HS-27A (cell line): ENCODE data around the gene C2CD2.
"Not testable (repeated sequence)": the region's sequence is repeated elsewhere in the genome, so short reads cannot be mapped to it uniquely, and the experiment has no call there.

Source experiments
- DNase-seq: peaks from one replicate; pipeline ENCODE4 v3.0.0-alpha.2; 2012; ENCODE audit warnings: low read depth, missing footprints

C2CD2 gene

GRCh38 chr21:41953831-41954653 lies at the start of gene C2CD2:
Gene C2CD2 (minus strand): TSS chr21:41954018. CDS start chr21:41953648, 370 bp downstream.
- no peak for DNase-seq

GRCh38 chr21:42003051-42003461 lies 49.2 kb upstream of the C2CD2 start:
- no peak for DNase-seq

- no peak for DNase-seq
Measured at GRCh38 chr21:42002421-42002958, 48.7 kb upstream of the C2CD2 start.

- DNase-seq: no peak
Measured at GRCh38 chr21:42001781-42002180, 48.0 kb upstream of the C2CD2 start.

- no peak for DNase-seq
Measured at GRCh38 chr21:42000908-42001307, 47.1 kb upstream of the C2CD2 start.

- DNase-seq: no peak
Measured at GRCh38 chr21:41997657-41998056, 43.8 kb upstream of the C2CD2 start.

- no peak for DNase-seq
Measured at GRCh38 chr21:41995577-41995976, 41.8 kb upstream of the C2CD2 start.

GRCh38 chr21:41994613-41995012 lies 40.8 kb upstream of the C2CD2 start:
- DNase-seq: not testable (repeated sequence)

GRCh38 chr21:41993744-41994143 lies 39.9 kb upstream of the C2CD2 start:
- no peak for DNase-seq

- DNase-seq: no peak
Measured at GRCh38 chr21:41992576-41992975, 38.8 kb upstream of the C2CD2 start.

- no peak for DNase-seq
Measured at GRCh38 chr21:41991659-41992058, 37.8 kb upstream of the C2CD2 start.

GRCh38 chr21:41989698-41990097 lies 35.9 kb upstream of the C2CD2 start:
- no peak for DNase-seq

- DNase-seq: no peak
Measured at GRCh38 chr21:41987310-41987709, 33.5 kb upstream of the C2CD2 start.

GRCh38 chr21:41985662-41986416 lies 32.0 kb upstream of the C2CD2 start:
- DNase-seq: no peak

GRCh38 chr21:41983229-41983628 lies 29.4 kb upstream of the C2CD2 start:
- no peak for DNase-seq

GRCh38 chr21:41980561-41980960 lies 26.7 kb upstream of the C2CD2 start:
- DNase-seq: no peak

- DNase-seq: no peak
Measured at GRCh38 chr21:41979751-41980369, 26.0 kb upstream of the C2CD2 start.

- no peak for DNase-seq
Measured at GRCh38 chr21:41979335-41979734, 25.5 kb upstream of the C2CD2 start.

- DNase-seq: no peak
Measured at GRCh38 chr21:41977034-41977950, 23.5 kb upstream of the C2CD2 start.

- DNase-seq: no peak
Measured at GRCh38 chr21:41976611-41977010, 22.8 kb upstream of the C2CD2 start.
